Mucosa of descending colon (tissue), 3 donors: ENCODE data around the gene REL. TPM values are rescaled to one million over a fixed set of nuclear protein-coding genes. Genes with fewer than 3 reads are reported as not detected.

Experiments
- ATAC-seq: fragments of 200-7000 bp; cut with Tn5 transposase; one replicate; pipeline ENCODE4 v1.9.1; 2020; ENCODE audit warnings: mild to moderate bottlenecking, moderate library complexity
- DNase-seq, 3 donors: peaks; one replicate each; pipeline ENCODE4 v3.0.0-alpha.2; 2020
- H3K36me3 ChIP-seq: fragments of 200-600 bp; one replicate; pipeline ENCODE4 v1.8.0; 2021; ENCODE audit warnings: low read depth, mild to moderate bottlenecking
- H3K4me1 ChIP-seq: fragments of 200-600 bp; one replicate; pipeline ENCODE4 v1.8.0; 2021; ENCODE audit warnings: low read depth, mild to moderate bottlenecking
- H3K4me3 ChIP-seq: fragments of 200-600 bp; one replicate; pipeline ENCODE4 v1.8.0; 2021; ENCODE audit warnings: mild to moderate bottlenecking
- H3K9me3 ChIP-seq: fragments of 200-600 bp; one replicate; pipeline ENCODE4 v1.8.0; 2021; ENCODE audit warnings: mild to moderate bottlenecking
- CTCF ChIP-seq: fragments of 200-600 bp; IDR thresholded peaks from one replicate; pipeline ENCODE4 v1.8.0; 2022; ENCODE audit warnings: antibody characterized with exemption, mild to moderate bottlenecking
- intact Hi-C, 2 donors: fragments of 100-400 bp; cut with DNase I in 1 of 2; cut with micrococcal nuclease in 1 of 2; formaldehyde crosslinking; loops; one replicate each; pipeline versions ENCODE4 v1.11.0 to v1.11.1; 2022; cut with DNase I, micrococcal nuclease
- total RNA-seq, 3 donors: library from RNA; stranded (reverse); fragmentation: NEBNext Ultra II Directional in 2 of 3; extraction: Animal tissue kit (Norgen Biotek cat#: 25700) in 2 of 3; gene quantifications; one replicate each; pipeline versions ENCODE4 v1.2.1 to v1.2.4, GENCODE V29; 2021 to 2023
- donor health status: DM: no; HTN: no; CAD: no; lungs with moderate emphysema.
- donor health status: DM: no; HTN: no; CAD: no.
- donor health status: DM: no; HTN: yes; CAD: no.

REL gene
- total RNA-seq, 3 donors from 2014 or later, result 17.4 to 20.5 (median 18.1) TPM

GRCh38 chr2:60880643-60881046 is 729 bp upstream of the REL start:
- intact Hi-C loops, result no loop called here
- Histone ChIP-seq H3K4me3 (peak overlapping the region; percentile 74), H3K4me1 (peaks cover 18% of the 10 kb centered on the region), H3K36me3 (no peaks in the 10 kb centered on the region), H3K9me3 (no peaks in the 10 kb centered on the region)
- DNase-seq, result no peak
- TF ChIP-seq CTCF, result no peak
- peak; percentile 2 for ATAC-seq

GRCh38 chr2:60882971-60883753 is 1.8 kb downstream of the REL start:
- peak; percentile 7 for ATAC-seq

GRCh38 chr2:60883896-60884295 is 2.5 kb downstream of the REL start:
- intact Hi-C loops, result no loop called here
- TF ChIP-seq CTCF, result no peak
- peaks cover 19% of the 10 kb centered on the region for H3K4me1 ChIP-seq
- DNase-seq (no peak), ATAC-seq (no peak)
- no peaks in the 10 kb centered on the region for H3K9me3 ChIP-seq
- no peaks in the 10 kb centered on the region for H3K36me3 ChIP-seq
- no peak overlapping the region for H3K4me3 ChIP-seq

More at GRCh38 chr2:60882971-60883753, 1.8 kb downstream of the REL start:
- Histone ChIP-seq H3K4me1 (peaks cover 19% of the 10 kb centered on the region), H3K4me3 (no peak overlapping the region), H3K36me3 (no peaks in the 10 kb centered on the region), H3K9me3 (no peaks in the 10 kb centered on the region)
- no peak for TF ChIP-seq CTCF
- intact Hi-C loops, result no loop called here
- peak in 2 of 3 donors; percentile 40 to 43 for DNase-seq

GRCh38 chr2:60884800-60885199 is 3.4 kb downstream of the REL start:
- Histone ChIP-seq H3K4me3 (no peak overlapping the region), H3K36me3 (no peaks in the 10 kb centered on the region), H3K4me1 (peaks cover 19% of the 10 kb centered on the region), H3K9me3 (no peaks in the 10 kb centered on the region)
- no peak for TF ChIP-seq CTCF
- ATAC-seq (no peak), DNase-seq (no peak)
- intact Hi-C loops, result no loop called here

- Histone ChIP-seq H3K4me3 (no peak overlapping the region), H3K36me3 (no peaks in the 10 kb centered on the region), H3K9me3 (no peaks in the 10 kb centered on the region), H3K4me1 (peaks cover 19% of the 10 kb centered on the region)
- TF ChIP-seq CTCF, result no peak
- DNase-seq, result no peak
- intact Hi-C loops, result no loop called here
- ATAC-seq, result no peak
Measured at GRCh38 chr2:60885683-60886082, 4.3 kb downstream of the REL start.
